ENCODE data around the gene PAM16.

The PAM16 gene

DNA sequence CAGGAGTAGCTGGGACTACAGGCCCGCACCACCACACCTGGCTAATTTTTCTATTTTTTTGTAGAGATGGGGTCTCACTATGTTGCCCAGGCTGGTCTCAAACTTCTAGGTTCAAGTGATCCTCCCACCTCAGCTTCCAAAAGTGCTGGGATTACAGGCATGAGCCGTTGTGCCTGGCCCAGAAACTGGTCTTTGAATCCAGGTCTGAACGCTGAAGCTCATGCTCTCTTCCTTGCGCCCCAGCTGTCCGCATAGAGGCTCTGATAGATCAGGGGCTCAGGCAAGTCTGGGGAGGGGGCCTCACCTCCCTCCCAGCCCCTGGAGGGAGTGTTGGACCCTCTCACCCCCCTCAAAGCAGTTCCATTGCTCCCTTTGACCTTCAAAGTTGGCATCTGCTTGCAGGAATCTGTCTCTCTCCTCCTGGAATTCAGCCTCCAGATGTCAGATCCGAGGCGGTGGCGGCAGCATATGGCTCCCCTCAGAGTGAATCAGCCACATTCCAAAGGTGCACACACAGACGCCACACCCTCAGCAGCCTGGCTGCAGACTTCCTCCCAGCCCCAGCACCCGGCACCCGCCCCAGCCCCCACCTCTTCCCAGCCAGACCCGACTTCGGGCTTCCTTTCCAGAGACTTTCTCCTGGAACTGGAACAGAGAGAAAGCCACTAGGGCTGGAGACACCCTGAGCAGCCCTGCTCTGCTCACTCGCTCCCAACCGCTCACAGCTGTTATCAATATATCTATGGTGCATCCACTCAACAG lies 52.2 kb downstream of the PAM16 start:
- no peak for DNase-seq (ENCODE audit: low read depth in 2 of 2)

DNA sequence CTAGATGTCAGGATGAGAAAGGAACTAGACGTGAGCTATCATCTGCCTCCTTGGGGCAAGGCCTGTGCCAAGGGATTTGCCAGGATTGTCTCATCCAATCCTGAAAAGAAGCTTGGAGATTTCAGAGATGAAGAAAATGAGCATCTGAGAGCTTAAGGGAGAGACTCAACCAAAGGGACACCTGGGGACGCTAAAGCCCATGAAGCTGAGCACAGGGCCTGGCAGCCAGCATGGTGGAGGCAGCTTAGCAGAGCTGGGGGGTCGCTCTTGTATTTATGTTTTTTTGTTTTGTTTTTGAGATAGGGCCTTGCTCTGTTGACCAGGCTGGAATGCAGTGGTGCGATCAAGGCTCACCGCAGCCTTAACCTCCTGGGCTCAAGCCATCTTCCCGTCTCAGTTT lies 53.6 kb downstream of the PAM16 start:
- no peak for DNase-seq (ENCODE audit: low read depth in 2 of 2)

DNA sequence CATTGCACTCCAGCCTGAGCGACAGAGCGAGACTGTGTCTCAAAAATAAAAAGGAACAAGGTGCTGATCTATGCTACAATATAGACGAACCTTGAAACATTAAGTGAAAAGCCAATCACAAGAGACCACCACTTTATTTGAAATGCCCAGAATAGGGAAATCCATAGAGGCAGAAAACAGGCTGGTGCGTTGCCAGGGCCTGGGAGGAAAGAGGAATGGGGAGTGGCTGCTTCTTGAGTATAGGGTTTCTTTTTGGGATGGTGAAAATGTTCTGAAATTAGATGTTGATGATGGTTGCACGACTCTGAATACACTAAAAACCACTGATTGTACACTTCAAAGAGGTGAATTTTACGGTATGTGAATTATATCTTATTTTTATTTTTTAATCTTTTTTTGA lies 55.5 kb downstream of the PAM16 start:
- no peak for DNase-seq (ENCODE audit: low read depth in 2 of 2)

DNA sequence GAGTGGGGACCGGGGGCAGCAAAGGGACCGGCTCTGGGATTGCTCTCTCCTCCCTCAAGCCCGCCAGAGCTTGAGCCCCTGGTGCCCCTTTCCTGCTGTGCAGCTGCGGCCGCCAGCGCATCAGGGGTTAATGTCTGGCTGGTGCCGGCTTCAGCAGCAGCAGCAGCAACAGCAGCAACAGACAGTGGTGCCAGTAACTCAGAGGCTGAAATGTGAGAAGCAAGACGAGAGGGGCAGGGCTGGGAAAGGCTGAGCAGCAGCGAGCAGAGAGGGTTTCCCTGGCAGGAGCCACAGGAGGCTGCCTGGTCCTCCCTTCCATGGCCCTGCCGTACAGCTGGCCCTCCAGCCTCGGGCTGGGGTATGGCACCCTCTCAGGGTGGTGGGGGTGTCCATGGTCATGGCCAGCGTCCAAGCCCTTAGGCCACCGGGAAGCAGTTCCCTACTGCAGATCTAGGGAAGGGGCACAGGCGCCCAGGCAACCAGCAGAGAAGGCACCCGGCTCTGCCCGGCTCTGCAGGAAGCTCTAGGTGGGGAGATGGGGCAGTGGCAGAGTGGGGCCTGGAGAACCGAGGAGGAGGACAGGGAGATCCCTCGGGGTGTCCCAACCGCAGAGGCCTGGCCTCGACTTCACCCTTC lies 57.2 kb downstream of the PAM16 start:
- no peak for DNase-seq (ENCODE audit: low read depth in 2 of 2)

DNA sequence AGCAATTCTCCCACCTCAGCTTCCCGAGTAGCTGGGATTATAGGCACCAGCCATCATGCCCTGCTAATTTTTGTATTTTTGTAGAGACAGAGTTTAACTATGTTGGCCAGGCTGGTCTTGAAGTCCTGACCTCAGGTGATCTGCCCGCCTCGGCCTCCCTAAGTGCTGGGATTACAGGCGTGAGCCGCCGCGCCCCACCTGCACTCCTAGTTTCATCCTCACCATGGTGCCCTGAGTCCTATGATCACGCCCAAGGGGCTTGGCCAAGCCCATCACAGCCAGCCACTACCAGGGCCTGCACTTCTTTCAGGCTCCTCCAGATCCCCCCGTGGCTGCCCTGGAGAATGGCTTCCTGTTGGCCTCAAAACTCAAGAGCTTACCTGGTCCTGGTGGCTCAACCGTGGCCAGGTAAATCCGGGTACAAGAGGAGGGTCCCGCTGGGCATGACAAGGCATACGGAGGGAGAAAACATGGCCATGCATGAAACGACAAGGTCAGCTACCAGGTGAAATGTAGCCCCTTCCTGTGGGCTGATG lies 57.9 kb downstream of the PAM16 start:
- no peak for DNase-seq (ENCODE audit: low read depth in 2 of 2)

DNA sequence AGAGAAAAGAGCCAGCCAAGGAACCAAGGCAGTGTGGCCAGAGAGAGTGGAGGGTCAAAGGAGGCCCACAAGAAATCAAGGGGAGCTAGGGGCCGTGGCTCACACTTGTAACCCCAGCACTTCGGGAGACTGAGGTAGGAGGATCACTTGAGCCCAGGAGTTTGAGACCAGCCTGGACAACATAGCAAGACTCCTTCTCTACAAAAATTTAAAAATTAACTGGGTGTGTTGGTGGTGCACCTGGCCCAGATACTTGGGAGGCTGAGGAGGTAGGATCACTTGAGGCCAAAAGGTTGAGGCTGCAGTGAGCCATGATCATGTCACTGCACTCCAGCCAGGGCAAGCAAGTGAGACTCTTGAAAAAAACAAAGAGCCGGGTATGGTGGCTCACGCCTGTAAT lies 59.4 kb downstream of the PAM16 start:
- no peak for DNase-seq (ENCODE audit: low read depth in 2 of 2)

All from stimulated activated CD8-positive, alpha-beta memory T cell treated with anti-CD3 and anti-CD28 coated beads, Interleukin-7, amount 100 ng/mL, for 1 hour (primary cell).